Thyroid gland (tissue), 4 donors: ENCODE results near the gene CACNA1A.

ENCODE experiments used
- POLR2A ChIP-seq, 2 donors: fragments of 450-650 bp; IDR thresholded peaks; one replicate each; pipeline ENCODE4 v1.6.1; 2017; ENCODE audit warnings: antibody characterized with exemption in 2 of 2, mild to moderate bottlenecking in 2 of 2, moderate library complexity in 1 of 2
- TF ChIP-seq, protein P1 (sequence below), 6 experiments: fragments of 200-600 bp in 3 of 6; fragments of 450-650 bp in 3 of 6; sonication (generic) in 3 of 6; IDR thresholded peaks; one replicate each; pipeline ENCODE4 v1.5.1; 2016 to 2019; ENCODE audit warnings: antibody characterized with exemption in 6 of 6, mild to moderate bottlenecking in 2 of 6, inconsistent platforms in 1 of 6, moderate library complexity in 1 of 6

DNA sequence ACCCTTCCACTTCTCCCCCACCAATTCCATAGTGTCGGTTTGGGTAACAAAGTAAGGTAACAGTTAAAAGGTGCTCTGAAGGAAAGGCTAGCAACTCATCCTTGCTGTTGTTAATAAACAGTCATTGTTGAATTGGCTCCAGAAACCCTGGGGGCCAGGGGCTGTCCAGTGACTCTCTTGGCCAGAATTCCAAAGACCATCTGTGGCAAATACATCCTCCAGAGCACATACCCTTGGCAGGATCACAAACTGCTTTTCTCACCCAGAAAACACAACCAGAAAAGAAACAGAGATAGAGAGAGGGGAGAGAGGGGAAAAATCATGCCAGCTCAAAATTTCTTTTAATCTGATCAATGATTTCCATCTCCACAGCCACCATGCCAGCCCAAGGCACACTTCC lies 22.1 kb downstream of the CACNA1A start:
- TF ChIP-seq POLR2A (IDR thresholded peaks at IDR 0.05): no peak
- TF ChIP-seq, protein P1, sequence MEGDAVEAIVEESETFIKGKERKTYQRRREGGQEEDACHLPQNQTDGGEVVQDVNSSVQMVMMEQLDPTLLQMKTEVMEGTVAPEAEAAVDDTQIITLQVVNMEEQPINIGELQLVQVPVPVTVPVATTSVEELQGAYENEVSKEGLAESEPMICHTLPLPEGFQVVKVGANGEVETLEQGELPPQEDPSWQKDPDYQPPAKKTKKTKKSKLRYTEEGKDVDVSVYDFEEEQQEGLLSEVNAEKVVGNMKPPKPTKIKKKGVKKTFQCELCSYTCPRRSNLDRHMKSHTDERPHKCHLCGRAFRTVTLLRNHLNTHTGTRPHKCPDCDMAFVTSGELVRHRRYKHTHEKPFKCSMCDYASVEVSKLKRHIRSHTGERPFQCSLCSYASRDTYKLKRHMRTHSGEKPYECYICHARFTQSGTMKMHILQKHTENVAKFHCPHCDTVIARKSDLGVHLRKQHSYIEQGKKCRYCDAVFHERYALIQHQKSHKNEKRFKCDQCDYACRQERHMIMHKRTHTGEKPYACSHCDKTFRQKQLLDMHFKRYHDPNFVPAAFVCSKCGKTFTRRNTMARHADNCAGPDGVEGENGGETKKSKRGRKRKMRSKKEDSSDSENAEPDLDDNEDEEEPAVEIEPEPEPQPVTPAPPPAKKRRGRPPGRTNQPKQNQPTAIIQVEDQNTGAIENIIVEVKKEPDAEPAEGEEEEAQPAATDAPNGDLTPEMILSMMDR (IDR thresholded peaks at IDR 0.05): no peak
